H1 (cell line): Measurements from ENCODE around the gene ABCG1. TPM values are rescaled to one million over a fixed set of nuclear protein-coding genes. Genes with fewer than 3 reads are reported as not detected.

ENCODE experiments used
- CTCF ChIA-PET: fragments of 300-600 bp; sonication (Branson Sonifier 250); formaldehyde crosslinking; loops from one replicate; lab custom pipeline; 2021; ENCODE audit not compliant: partially characterized antibody; lab: Charles Lee
- POLR2A ChIA-PET: fragments of 300-600 bp; sonication (Branson Sonifier 250); formaldehyde crosslinking; loops from one replicate; lab custom pipeline; 2021; ENCODE audit warnings: inconsistent platforms; ENCODE audit not compliant: partially characterized antibody; lab: Charles Lee
- DNase-seq, 2 experiments: peaks; one replicate each; pipeline versions ENCODE4 v3.0.0 to v3.0.0-alpha.2; 2010 to 2022; ENCODE audit warnings: low spot score in 2 of 2, low read depth in 1 of 2, mixed read lengths in 1 of 2
- FAIRE-seq: peaks from 2 replicates; lab custom pipeline; 2011; peaks lifted over from hg19 to GRCh38; lab: Jason Lieb, UNC
- H2AFZ ChIP-seq: 2 replicates; pipeline ENCODE4 v1.8.1; 2012; ENCODE audit warnings: low read length, inconsistent platforms
- H2AK5ac ChIP-seq: 2 replicates; pipeline ENCODE4 v1.6.1; 2013; ENCODE audit warnings: low read depth, low read length
- H2BK120ac ChIP-seq: replicated peaks from 2 replicates; pipeline ENCODE3; 2013; ENCODE audit warnings: low read depth, low read length, inconsistent platforms
- H2BK12ac ChIP-seq: 2 replicates; pipeline ENCODE4 v1.6.1; 2013; ENCODE audit warnings: low read depth, low read length
- H2BK15ac ChIP-seq: 2 replicates; pipeline ENCODE4 v1.6.1; 2013; ENCODE audit warnings: low read length
- H2BK20ac ChIP-seq: 2 replicates; pipeline ENCODE4 v1.6.1; 2013; ENCODE audit warnings: low read length
- H2BK5ac ChIP-seq: 2 replicates; pipeline ENCODE4 v1.6.1; 2013; ENCODE audit warnings: low read depth, low read length
- H3K14ac ChIP-seq: 2 replicates; pipeline ENCODE4 v1.6.1; 2013; ENCODE audit warnings: inconsistent platforms; ENCODE audit not compliant: insufficient read length
- H3K18ac ChIP-seq: 2 replicates; pipeline ENCODE4 v1.6.1; 2013; ENCODE audit warnings: low read length; ENCODE audit errors: extremely low read depth
- H3K23ac ChIP-seq: 2 replicates; pipeline ENCODE4 v1.6.1; 2013; ENCODE audit warnings: inconsistent platforms; ENCODE audit not compliant: insufficient read length
- H3K23me2 ChIP-seq: 2 replicates; pipeline ENCODE4 v1.6.1; 2013; ENCODE audit warnings: low read depth, low read length
- H3K27ac ChIP-seq: 2 replicates; pipeline ENCODE4 v1.6.1; 2011; ENCODE audit warnings: low read depth, low read length, inconsistent platforms
- H3K27me3 ChIP-seq, 4 experiments: replicated peaks in 1 of 4; 1 replicate in 1 of 4; 2 replicates in 3 of 4; pipeline versions ENCODE4 v1.6.1 to v1.8.1; 2011 to 2013; ENCODE audit warnings: low read length in 3 of 4, mild to moderate bottlenecking in 3 of 4, inconsistent platforms in 2 of 4, mixed read lengths in 2 of 4, moderate library complexity in 1 of 4; ENCODE audit not compliant: control insufficient read depth in 3 of 4, insufficient read depth in 3 of 4; ENCODE audit errors: extremely low read depth in 1 of 4
- H3K36me3 ChIP-seq, 4 experiments: 2 replicates each; pipeline versions ENCODE4 v1.6.1 to v1.8.1; 2011 to 2013; ENCODE audit warnings: mild to moderate bottlenecking in 4 of 4, low read length in 3 of 4, moderate library complexity in 2 of 4, control low read depth in 1 of 4, inconsistent platforms in 1 of 4; ENCODE audit not compliant: insufficient read depth in 4 of 4, control insufficient read depth in 2 of 4
- H3K4ac ChIP-seq: replicated peaks from 2 replicates; pipeline ENCODE3; 2013; ENCODE audit warnings: low read length, low read depth, mixed read lengths, inconsistent platforms; ENCODE audit not compliant: insufficient read length
- H3K4me1 ChIP-seq, 4 experiments: replicated peaks in 1 of 4; 1 replicate in 1 of 4; 2 replicates in 3 of 4; pipeline versions ENCODE4 v1.6.1 to v1.8.1; 2011 to 2013; ENCODE audit warnings: low read length in 3 of 4, inconsistent platforms in 2 of 4, mixed read lengths in 1 of 4; ENCODE audit not compliant: insufficient read depth in 4 of 4, control insufficient read depth in 3 of 4
- H3K4me2 ChIP-seq, 2 experiments: 2 replicates each; pipeline versions ENCODE4 v1.6.1 to v1.8.1; 2011 to 2013; ENCODE audit warnings: low read depth in 2 of 2, low read length in 2 of 2, control low read depth in 1 of 2, inconsistent platforms in 1 of 2, mild to moderate bottlenecking in 1 of 2; ENCODE audit not compliant: insufficient read depth in 1 of 2
- H3K4me3 ChIP-seq, 4 experiments: fragments of 200-600, 300-600 bp in 1 of 4; sonication (generic), shearing (Covaris generic), sonication (Bioruptor Twin) in 1 of 4; 2 replicates each; pipeline versions ENCODE4 v1.5.1 to v1.8.1; 2011 to 2016; ENCODE audit warnings: low read length in 4 of 4, low read depth in 3 of 4, control low read depth in 2 of 4, inconsistent platforms in 2 of 4, mild to moderate bottlenecking in 2 of 4, mixed read lengths in 1 of 4, moderate library complexity in 1 of 4; ENCODE audit not compliant: insufficient read depth in 2 of 4; ENCODE audit errors: extremely low read depth in 1 of 4
- H3K56ac ChIP-seq: replicated peaks from 2 replicates; pipeline ENCODE3; 2013; ENCODE audit warnings: low read depth, mild to moderate bottlenecking, mixed read lengths, low read length, inconsistent platforms; ENCODE audit not compliant: insufficient read length
- H3K79me1 ChIP-seq: 2 replicates; pipeline ENCODE4 v1.6.1; 2013; ENCODE audit warnings: low read depth, low read length, control low read depth
- H3K79me2 ChIP-seq, 2 experiments: 2 replicates each; pipeline versions ENCODE4 v1.6.1 to v1.8.1; 2012 to 2013; ENCODE audit warnings: low read length in 2 of 2, mild to moderate bottlenecking in 2 of 2, inconsistent platforms in 1 of 2; ENCODE audit not compliant: insufficient read depth in 2 of 2, control insufficient read depth in 1 of 2
- H3K9ac ChIP-seq, 4 experiments: replicated peaks in 1 of 4; 1 replicate in 1 of 4; 2 replicates in 3 of 4; pipeline versions ENCODE4 v1.6.1 to v1.8.1; 2011 to 2013; ENCODE audit warnings: low read depth in 3 of 4, low read length in 3 of 4, control low read depth in 2 of 4, mild to moderate bottlenecking in 2 of 4, moderate library complexity in 2 of 4, inconsistent platforms in 1 of 4; ENCODE audit errors: extremely low read depth in 1 of 4
- H3K9me3 ChIP-seq, 2 experiments: 2 replicates each; pipeline versions ENCODE4 v1.6.1 to v1.8.1; 2012 to 2013; ENCODE audit warnings: mild to moderate bottlenecking in 2 of 2, moderate library complexity in 2 of 2, control low read depth in 1 of 2, inconsistent platforms in 1 of 2, low read depth in 1 of 2, low read length in 1 of 2, mixed read lengths in 1 of 2; ENCODE audit not compliant: insufficient read depth in 2 of 2
- H4K20me1 ChIP-seq, 2 experiments: replicated peaks in 1 of 2; 2 replicates each; pipeline versions ENCODE3 to v1.8.1; 2011 to 2013; ENCODE audit warnings: inconsistent platforms in 2 of 2, low read length in 2 of 2, mild to moderate bottlenecking in 1 of 2; ENCODE audit not compliant: insufficient read depth in 2 of 2, control insufficient read depth in 1 of 2
- H4K5ac ChIP-seq: 2 replicates; pipeline ENCODE4 v1.6.1; 2013; ENCODE audit warnings: low read length, low read depth, mixed read lengths, inconsistent platforms; ENCODE audit not compliant: insufficient read length
- H4K8ac ChIP-seq: 2 replicates; pipeline ENCODE4 v1.8.0; 2013; ENCODE audit warnings: mild to moderate bottlenecking, moderate library complexity, low read length, inconsistent platforms; ENCODE audit not compliant: insufficient read depth; ENCODE audit errors: extremely low read depth
- H4K91ac ChIP-seq: replicated peaks from 2 replicates; pipeline ENCODE3; 2013; ENCODE audit warnings: low read length, mixed read lengths, inconsistent platforms; ENCODE audit not compliant: insufficient read length
- ATF3 ChIP-seq: IDR thresholded peaks from 2 replicates; pipeline ENCODE4 v1.6.1; 2011; ENCODE audit warnings: low read depth, mild to moderate bottlenecking, low read length; ENCODE audit not compliant: insufficient read depth
- BCL11A ChIP-seq, 2 experiments: IDR thresholded peaks; one replicate each; pipeline ENCODE4 v1.6.1; 2011; ENCODE audit warnings: low read depth in 2 of 2, low read length in 2 of 2, mild to moderate bottlenecking in 2 of 2
- BRCA1 ChIP-seq: IDR thresholded peaks from 2 replicates; pipeline ENCODE4 v1.6.1; 2012; ENCODE audit warnings: low read depth, low read length, improper control_type of control experiment
- CTCF ChIP-seq, 3 experiments: IDR thresholded peaks; 1 replicate in 2 of 3; 2 replicates in 1 of 3; pipeline versions ENCODE4 v1.5.1 to v1.6.1; 2011; ENCODE audit warnings: low read length in 3 of 3, mild to moderate bottlenecking in 3 of 3, inconsistent platforms in 2 of 3, low read depth in 1 of 3, moderate library complexity in 1 of 3; ENCODE audit not compliant: insufficient read depth in 1 of 3; ENCODE audit errors: control extremely low read depth in 1 of 3
- JUN ChIP-seq: IDR thresholded peaks from 2 replicates; pipeline ENCODE4 v1.6.1; 2011; ENCODE audit warnings: low read depth, mild to moderate bottlenecking, improper control_type of control experiment, low read length
- SP2 ChIP-seq: IDR thresholded peaks from 2 replicates; pipeline ENCODE4 v1.6.1; 2012; ENCODE audit warnings: mild to moderate bottlenecking, low read length, inconsistent platforms
- SUZ12 ChIP-seq: fragments of 200-600 bp; sonication (generic); IDR thresholded peaks from 2 replicates; pipeline ENCODE4 v1.6.1; 2012; ENCODE audit warnings: mild to moderate bottlenecking, inconsistent platforms, low read length, moderate library complexity, mixed read lengths
- ZNF274 ChIP-seq: IDR thresholded peaks from 2 replicates; pipeline ENCODE4 v1.7.0; 2012; ENCODE audit warnings: low read length, borderline replicate concordance; ENCODE audit errors: extremely low read depth
- whole genome bisulfite sequencing, 2 experiments: shearing (Covaris generic) in 1 of 2; methylation state at CpG; one replicate each; pipeline versions ENCODE4 v1.1.6 to v1.1.7; 2013 to 2015; ENCODE audit warnings: low lambda C conversion rate in 2 of 2, mixed read lengths in 2 of 2, inconsistent platforms in 1 of 2, low coverage in 1 of 2, missing lambda C conversion rate in 1 of 2; ENCODE audit not compliant: insufficient replicate concordance in 2 of 2, insufficient coverage in 1 of 2, insufficient read length in 1 of 2; ENCODE audit errors: extremely low coverage in 1 of 2, missing lambda C conversion rate in 1 of 2; 5-methylcytosine and 5-hydroxymethylcytosine counted together
- polyA plus RNA-seq, 7 experiments: library from polyadenylated mRNA; depleted of rRNA in 3 of 7; stranded (reverse) in 5 of 7; unstranded in 2 of 7; fragments of >200 nt in 5 of 7; fragments of 200-250 nt in 2 of 7; gene quantifications; 1 replicate in 5 of 7; 2 replicates in 1 of 7; 4 replicates in 1 of 7; pipeline versions ENCODE4 v1.2.1 to v1.2.3, GENCODE V29; 2011 to 2013; ENCODE audit warnings: missing spikeins in 2 of 7, mixed read lengths in 2 of 7
- total RNA-seq: library from RNA; stranded (reverse); fragmentation: NEBNext Ultra II Directional; extraction: Animal tissue kit (Norgen Biotek cat#: 25700); gene quantifications from 2 replicates; pipeline ENCODE4 v1.2.1, GENCODE V29; 2021

ABCG1 gene
- total and polyA plus RNA-seq, 2 of the 8 experiments (the other 6 are each of a cell fraction or from before 2014, with no cell fraction given), result 2.1 to 4.0 TPM

DNA sequence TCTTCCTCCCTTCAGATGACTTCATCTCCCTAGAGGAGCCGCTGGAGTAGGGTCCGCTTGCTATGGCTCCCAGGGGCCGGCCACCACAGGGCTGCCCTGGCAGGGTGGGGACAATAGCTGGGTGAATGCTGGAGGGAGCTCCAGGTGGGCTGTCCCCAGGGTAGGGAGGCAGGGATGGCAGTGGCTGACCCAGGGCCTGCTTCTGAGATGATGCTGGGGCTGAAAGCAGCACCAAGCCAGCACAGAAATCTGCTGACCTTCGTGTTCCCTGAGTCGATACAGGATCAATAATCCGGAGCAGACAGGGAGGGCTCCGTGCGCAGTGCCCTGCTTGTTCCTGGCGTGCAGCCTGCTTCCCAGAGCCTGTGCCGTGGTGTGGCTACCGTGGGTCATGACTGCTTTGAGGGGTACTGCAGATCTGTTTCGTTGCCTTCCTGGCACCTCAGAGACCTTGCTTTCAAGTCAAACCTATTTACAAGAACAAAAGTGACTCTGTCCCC, 62.3 kb downstream of the ABCG1 start:
- no peak overlapping the region for H2BK12ac ChIP-seq
- no peak overlapping the region for H2AFZ ChIP-seq
- H4K8ac ChIP-seq, result 0 out of 2 replicates have a peak overlapping the region, but pooled peaks have one; percentile 57
- no peak overlapping the region for H3K56ac ChIP-seq
- H3K9me3 ChIP-seq, result no peaks in the 10 kb centered on the region
- H3K4ac ChIP-seq, result no peak overlapping the region
- H2BK5ac ChIP-seq, result no peak overlapping the region
- H2BK120ac ChIP-seq, result no peak overlapping the region
- no peaks in the 10 kb centered on the region for H4K20me1 ChIP-seq
- no peak for FAIRE-seq
- no peak overlapping the region for H3K23ac ChIP-seq
- no peaks in the 10 kb centered on the region for H3K36me3 ChIP-seq
- no peaks in the 10 kb centered on the region for H3K23me2 ChIP-seq
- no peak overlapping the region for H4K5ac ChIP-seq
- TF ChIP-seq ZNF274, result no peak
- TF ChIP-seq BRCA1, result no peak
- TF ChIP-seq SP2, result no peak
- TF ChIP-seq JUN, result no peak
- TF ChIP-seq ATF3, result no peak
- TF ChIP-seq BCL11A (IDR thresholded peaks at IDR 0.05; ENCODE audit: low read depth in 2 of 2, low read length in 2 of 2), result no peak
- no peak for TF ChIP-seq SUZ12
- TF ChIP-seq CTCF (IDR thresholded peaks at IDR 0.05; ENCODE audit: control extremely low read depth in 1 of 3, insufficient read depth in 1 of 3, low read depth in 1 of 3, low read length in 3 of 3), result no peak
- ChIA-PET CTCF (interaction anchor here (1.0 to 2.0 kb wide), 5 partner anchors 10 to 28 kb away, joined by 3 to 7 read pairs (median 3); no protein-coding TSS in a partner anchor), POLR2A (no interaction called here)
- H2BK15ac ChIP-seq, result no peak overlapping the region
- H3K9ac ChIP-seq, result no peak overlapping the region
- no peak overlapping the region for H2AK5ac ChIP-seq
- H3K18ac ChIP-seq, result no peak overlapping the region
- H3K27me3 ChIP-seq, result no peaks in the 10 kb centered on the region
- H3K14ac ChIP-seq, result no peak overlapping the region
- H2BK20ac ChIP-seq, result no peak overlapping the region
- no peak overlapping the region for H4K91ac ChIP-seq
- DNase-seq, result no peak
- no peaks in the 10 kb centered on the region for H3K79me2 ChIP-seq
- H3K4me1 ChIP-seq, result no peaks in the 10 kb centered on the region
- WGBS, 2 experiments, result 89% methylated on average over 12 of the region's 12 CpGs; no CpG with 5 or more reads in 1 of the 2 experiments
- H3K79me1 ChIP-seq, result no peaks in the 10 kb centered on the region
- no peak overlapping the region for H3K27ac ChIP-seq
- no peak overlapping the region for H3K4me2 ChIP-seq
- H3K4me3 ChIP-seq, result no peak overlapping the region
